ENCODE results near the gene SUSD5.
A peak's percentile ranks its signal among the peaks of the same experiment; 100 is the strongest.
"Not testable (repeated sequence)": the region's sequence is repeated elsewhere in the genome, so short reads cannot be mapped to it uniquely, and the experiment has no call there.

Gene SUSD5

GRCh38 chr3:33146791-33147445 lies 71.7 kb downstream of the SUSD5 start:
- no peak for DNase-seq

DNA sequence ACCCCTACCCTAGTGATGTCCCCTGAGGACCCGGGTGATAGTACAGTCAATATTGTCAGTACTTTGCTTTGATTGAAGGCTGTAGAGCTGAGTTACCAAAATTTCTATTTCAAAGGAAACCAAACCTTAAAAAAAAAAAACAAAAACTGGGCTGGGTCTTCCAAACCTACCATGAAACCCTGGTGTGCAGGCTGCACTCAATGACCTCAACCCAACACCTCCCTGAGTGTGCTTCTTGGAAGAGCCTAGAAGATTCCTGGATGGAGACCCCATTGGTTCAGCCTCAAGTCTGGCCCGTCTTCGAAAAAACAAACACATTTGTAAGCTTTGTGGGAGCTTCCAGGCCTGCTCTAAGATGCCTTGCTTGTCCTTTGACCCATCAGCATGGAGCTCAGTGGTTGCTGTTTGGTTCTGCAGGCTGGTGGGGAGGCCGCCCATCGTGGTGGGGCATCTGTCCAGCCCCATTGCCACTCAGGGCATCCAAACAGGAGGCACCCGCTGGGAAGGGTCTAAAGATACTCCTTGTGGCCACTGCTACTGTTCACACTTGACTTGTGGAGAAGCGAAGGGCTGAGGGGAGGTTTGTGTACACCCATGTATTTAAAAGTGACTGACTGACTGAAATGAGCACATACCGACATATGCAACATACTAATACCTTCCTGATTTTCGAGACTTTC lies 72.6 kb downstream of the SUSD5 start:
- no peak for DNase-seq

DNA sequence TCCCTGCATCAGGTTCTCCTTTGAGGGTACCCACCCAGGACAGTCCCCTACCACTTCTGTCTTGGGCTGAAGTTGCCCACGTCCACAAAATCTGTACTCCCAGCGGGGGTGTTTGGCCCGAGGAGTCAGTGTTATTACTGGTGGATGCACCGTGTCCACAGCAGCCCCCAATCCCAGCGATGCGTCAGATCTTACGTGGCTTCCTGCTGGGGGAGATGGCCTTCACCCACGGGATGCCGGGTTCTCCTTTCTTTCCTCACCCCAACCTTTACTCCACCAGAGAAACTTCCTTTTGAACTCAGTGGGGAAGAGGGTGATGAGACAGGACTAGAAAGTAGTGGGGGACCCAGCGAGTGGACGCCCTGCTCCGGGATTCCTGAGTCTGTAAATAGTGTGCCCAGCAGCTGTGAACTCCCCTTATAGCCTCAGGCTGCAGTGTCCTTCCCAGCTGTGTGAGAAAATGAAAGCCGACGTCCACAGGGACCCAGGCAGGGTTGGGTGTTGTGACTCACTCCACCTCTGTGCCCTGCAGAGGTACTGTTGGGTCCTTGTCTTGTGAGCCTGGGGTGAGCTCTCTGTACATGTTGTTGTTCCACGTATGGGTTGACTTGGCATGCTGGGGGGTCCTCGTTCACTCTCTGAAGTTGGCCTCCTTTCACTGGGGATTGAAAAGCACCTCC lies 73.2 kb downstream of the SUSD5 start:
- no peak for DNase-seq

- peak; percentile 9 for DNase-seq
These were observed 74.2 kb downstream of the SUSD5 start for GRCh38 chr3:33144433-33144832.

- no peak for DNase-seq
These were observed 77.6 kb downstream of the SUSD5 start for GRCh38 chr3:33141006-33141405.

- DNase-seq = no peak
These were observed 78.6 kb downstream of the SUSD5 start for GRCh38 chr3:33139996-33140395.

DNA sequence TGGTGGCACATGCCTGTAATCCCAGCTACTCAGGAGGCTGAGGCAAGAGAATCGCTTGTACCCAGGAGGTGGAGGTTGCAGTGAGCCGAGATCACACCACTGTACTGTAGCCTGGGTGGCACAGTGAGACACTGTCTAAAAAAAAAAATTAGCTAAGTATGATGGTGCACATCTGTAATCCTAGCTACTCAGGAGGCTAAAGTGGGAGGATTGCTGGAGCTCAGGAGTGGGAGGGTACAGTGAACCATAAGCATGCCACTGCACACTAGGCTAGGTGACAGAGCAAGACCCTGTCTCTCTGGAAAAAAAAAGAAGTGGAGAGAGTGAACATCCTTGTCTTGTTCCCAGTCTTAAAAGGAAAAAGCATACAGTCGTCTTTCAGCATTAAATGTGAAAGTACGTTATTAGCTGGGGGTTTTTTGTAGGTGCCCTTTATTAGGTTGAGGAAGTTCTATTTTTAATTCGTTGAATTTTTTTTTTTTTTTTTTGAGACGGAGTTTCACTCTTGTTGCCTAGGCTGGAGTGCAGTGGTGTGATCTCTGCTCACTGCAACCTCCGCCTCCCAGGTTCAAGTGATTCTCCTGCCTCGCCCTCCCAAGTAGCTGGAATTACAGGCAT lies 79.5 kb downstream of the SUSD5 start:
- DNase-seq = not testable (repeated sequence)

DNA sequence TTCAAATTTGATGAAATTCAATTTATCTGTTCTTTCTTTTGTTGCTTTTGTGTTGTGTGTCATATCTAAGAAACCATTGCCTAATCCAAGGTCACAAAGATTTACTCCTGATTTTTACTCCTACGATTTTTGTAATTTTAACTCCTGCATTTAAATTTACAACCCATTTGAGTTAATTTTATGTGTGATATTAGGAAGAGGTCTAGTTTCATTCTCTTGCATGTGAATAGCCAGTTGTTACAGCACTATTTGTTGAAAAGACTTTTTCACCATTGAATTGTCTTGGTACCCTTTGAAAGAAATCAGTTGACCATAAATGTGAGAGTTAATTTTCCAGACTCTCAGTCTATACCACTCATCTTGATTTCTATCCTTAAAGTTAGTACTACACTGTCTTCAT lies 80.9 kb downstream of the SUSD5 start:
- DNase-seq = no peak

GRCh38 chr3:33134026-33134625 lies 84.5 kb downstream of the SUSD5 start:
- no peak for DNase-seq

DNA sequence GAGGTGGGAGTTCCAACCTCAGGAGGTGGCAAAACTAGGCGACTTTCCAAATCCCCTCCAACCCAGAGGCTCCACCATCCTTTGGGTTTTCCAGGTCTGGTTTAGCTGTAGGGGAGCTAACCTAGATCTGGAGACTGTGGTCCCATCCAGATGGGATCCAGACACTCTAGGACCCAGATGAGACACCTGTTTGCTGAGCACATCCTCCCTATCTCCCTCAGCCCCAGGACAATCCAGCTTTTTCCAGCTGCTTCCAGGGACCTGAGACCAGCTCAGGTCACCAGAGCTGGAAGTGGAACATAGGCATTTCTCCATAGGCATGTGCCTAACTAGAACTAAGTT lies 86.6 kb downstream of the SUSD5 start:
- DNase-seq = no peak

DNA sequence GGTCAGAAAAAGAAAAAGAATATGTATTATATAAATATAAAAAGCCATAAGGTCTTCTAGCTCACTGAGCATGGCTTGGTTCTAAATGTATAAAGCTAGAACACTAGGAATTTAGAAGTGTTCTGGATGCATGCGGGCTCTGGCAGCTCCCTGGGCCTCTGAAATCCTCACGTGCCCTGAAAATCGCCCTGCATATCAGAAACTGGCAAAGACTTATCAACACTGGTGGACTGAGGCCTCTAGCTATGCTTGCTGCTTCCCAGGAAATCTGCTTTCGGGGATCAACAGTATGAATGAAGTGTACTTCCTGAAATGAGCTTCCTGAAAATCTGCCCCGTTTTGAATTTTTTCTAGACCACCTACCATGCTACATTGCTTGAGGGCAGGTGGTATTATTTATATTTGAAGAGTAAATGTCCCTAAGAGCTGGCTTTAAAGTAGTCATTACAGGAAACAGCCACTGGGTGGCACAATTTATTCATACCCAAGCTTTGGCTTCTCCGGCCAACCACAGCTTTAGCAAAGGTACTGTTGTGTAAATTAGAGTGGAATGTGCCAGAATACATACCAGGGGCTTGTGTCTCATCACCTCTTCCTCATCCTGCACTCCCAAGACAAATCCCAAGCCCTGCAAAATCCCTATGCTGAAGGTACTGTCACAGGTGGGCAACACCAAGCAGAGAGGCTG lies 87.1 kb downstream of the SUSD5 start:
- no peak for DNase-seq

GRCh38 chr3:33130144-33130543 lies 88.5 kb downstream of the SUSD5 start:
- no peak for DNase-seq

DNA sequence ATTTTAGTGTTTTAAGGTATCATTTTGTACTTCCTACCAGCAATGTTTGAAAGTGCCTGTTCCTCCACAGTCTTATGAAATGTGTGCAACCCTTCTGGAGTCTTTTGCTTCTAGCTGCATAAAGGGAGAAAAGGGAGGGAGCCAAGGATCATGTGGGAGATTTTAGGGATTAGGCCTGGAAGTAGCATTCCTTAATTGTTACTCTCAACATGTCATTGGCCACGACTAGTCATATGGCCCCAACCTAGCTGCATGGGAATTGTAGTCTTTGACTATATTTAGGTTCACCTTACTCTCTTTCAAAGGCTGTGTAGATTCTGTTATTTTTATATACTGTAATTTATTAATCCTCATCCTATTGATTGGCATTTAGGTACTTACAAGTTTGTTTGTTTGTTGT lies 89.9 kb downstream of the SUSD5 start:
- no peak for DNase-seq

DNA sequence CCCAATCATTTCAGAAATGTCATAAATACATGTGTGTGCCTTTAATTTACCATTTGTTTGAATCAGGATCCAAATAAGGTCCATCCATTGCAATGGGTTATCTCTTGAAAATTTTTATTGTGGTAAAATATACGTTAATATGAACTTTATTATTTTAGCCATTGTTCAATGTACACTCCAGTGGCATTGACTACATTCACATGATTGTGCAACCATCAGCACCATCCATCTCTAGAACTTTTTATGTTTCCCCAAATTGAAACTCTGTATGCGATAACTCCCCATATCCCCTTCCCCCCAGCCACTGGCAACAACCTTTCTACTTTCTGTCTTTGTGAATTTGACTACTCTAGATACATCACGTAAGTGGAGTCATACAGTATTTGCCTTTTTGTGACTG lies 92.8 kb downstream of the SUSD5 start:
- DNase-seq = no peak

GRCh38 chr3:33124638-33125037 lies 94.0 kb downstream of the SUSD5 start:
- DNase-seq = no peak

DNA sequence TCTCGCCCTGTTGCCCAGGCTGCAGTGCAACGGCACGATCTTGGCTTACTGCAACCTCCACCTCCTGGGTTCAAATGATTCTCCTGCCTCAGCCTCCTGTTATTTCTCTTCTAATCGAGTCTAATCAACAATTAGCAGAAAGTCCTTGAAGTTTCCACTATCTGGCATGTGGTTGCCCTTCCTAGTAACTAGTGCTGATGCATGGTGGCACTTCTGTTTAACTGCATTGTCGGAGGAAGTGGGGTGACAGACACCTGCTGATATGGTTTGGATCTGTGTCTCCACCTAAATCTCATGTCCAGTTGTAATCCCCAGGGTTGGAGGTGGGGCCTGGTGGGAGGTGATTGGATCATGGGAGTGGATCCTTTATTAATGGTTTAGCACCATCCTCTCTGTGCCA lies 95.6 kb downstream of the SUSD5 start:
- DNase-seq = no peak

GRCh38 chr3:33119891-33120290 lies 98.7 kb downstream of the SUSD5 start:
- DNase-seq = no peak

DNA sequence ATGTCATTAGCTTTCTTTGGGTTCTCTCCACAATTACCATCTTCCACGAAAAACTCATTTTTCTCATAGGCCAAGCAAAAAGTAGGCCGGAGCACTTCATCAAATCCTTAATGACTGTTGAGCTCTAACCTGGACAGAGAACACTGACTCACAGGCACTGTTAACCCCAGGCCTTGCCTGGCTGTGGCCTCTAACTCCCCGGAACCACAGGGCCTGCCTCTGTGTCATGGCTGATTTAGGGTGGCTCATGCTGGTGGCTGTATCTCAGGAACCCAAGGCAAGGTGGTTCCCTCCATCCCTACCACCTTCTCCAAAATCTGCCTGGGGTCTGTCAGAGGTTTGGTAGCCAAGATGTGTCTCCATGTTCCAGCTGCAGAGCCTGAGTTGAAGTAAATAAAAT lies 101.1 kb downstream of the SUSD5 start:
- DNase-seq = no peak

- no peak for DNase-seq
These were observed 103.4 kb downstream of the SUSD5 start for GRCh38 chr3:33115024-33115768.

DNA sequence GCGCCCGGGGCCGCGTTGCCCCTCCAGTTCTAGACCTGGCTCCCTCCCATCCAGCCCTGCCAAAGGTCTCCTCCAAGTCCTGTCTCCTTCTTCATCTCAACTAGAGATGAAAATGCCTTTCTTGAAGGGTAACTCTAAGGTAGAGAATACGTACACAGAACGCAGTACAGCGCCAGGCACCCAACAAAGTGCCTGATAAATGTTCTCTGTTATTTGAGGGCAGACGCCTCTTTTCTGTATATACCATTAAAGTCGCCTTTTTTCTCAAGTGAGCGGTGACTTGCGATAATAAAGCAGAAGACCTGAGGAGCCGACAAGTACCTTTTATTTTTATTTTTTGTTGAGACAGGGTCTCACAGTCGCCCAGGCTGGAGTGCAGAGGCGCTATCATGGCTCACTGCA lies 104.0 kb downstream of the SUSD5 start:
- DNase-seq = no peak

- peak; percentile 77 for DNase-seq
These were observed 104.6 kb downstream of the SUSD5 start, which contains the start of gene CRTAP for GRCh38 chr3:33113772-33114621. Gene CRTAP, plus strand, starts transcription at chr3:33114014. Its CDS starts 64 bp downstream, at chr3:33114078.
